ENCODE results near the gene TFF3. TPM values are rescaled to one million over a fixed set of nuclear protein-coding genes. Genes with fewer than 3 reads are reported as not detected.

TFF3 gene
- total RNA-seq, 4 donors from 2014 or later, result 0.64 to 4.7 (median 0.89) TPM

DNA sequence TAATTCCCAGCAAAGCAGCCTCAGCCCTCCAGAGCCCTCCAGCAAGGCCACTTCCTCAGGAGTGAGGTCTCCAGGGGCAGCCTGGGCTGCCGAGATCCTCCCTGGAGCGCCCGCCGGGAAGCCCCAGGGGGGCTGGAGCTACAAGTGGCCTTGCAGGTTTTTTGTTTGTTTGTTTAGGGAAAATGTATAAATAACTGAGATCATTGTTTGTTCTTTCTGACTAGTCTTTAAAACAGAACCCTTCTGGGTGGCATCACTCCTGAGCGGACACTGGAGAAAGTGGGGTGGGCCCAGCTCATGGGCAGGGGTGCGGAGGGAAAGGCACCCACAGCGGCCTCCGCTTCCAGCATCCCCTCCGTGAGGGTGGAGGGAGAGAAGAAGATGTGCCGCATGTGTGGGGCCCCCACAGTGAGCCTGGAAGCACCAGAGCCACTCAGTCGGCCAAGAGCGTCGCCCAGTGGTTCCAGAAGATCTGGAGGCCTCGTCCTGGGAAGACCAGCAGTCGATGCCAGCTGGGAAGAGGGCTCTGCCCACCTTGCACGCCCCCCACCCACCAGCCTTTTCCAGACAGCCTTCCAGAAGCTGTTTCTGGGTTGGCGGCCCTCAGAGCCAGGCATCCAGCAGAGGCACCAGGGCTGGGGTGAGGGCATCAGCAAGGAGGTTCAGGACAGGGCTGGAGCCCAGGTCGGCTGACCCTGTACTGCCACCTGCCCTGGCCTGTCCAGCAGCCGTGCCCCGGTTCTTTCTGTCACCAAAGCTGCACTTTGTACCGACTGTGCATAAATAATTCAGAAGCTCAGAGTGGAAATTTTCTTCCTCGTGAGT lies 34.6 kb downstream of the TFF3 start:
- Histone ChIP-seq H3K36me3 (peaks cover 0 to 41% of the 10 kb centered on the region in 2 donors), H3K27ac (no peak overlapping the region), H3K9me3 (no peaks in the 10 kb centered on the region), H3K4me3 (no peak overlapping the region), H3K4me1 (no peaks in the 10 kb centered on the region), H3K27me3 (no peaks in the 10 kb centered on the region)
- in situ Hi-C loops (cut with MboI; ENCODE audit: low sequenced_read_pairs in 4 of 4), result no loop called here
- no peak for TF ChIP-seq POLR2A (IDR thresholded peaks at IDR 0.05)
- TF ChIP-seq, protein P1, sequence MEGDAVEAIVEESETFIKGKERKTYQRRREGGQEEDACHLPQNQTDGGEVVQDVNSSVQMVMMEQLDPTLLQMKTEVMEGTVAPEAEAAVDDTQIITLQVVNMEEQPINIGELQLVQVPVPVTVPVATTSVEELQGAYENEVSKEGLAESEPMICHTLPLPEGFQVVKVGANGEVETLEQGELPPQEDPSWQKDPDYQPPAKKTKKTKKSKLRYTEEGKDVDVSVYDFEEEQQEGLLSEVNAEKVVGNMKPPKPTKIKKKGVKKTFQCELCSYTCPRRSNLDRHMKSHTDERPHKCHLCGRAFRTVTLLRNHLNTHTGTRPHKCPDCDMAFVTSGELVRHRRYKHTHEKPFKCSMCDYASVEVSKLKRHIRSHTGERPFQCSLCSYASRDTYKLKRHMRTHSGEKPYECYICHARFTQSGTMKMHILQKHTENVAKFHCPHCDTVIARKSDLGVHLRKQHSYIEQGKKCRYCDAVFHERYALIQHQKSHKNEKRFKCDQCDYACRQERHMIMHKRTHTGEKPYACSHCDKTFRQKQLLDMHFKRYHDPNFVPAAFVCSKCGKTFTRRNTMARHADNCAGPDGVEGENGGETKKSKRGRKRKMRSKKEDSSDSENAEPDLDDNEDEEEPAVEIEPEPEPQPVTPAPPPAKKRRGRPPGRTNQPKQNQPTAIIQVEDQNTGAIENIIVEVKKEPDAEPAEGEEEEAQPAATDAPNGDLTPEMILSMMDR (IDR thresholded peaks at IDR 0.05 in 4 of 5, conservative IDR thresholded peaks at IDR 0.05 in 1 of 5), result no peak
- intact Hi-C loops (cut with DNase I; ENCODE audit: low total_unique reads), result no loop called here
- no peak for ATAC-seq
- DNase-seq, result no peak

DNA sequence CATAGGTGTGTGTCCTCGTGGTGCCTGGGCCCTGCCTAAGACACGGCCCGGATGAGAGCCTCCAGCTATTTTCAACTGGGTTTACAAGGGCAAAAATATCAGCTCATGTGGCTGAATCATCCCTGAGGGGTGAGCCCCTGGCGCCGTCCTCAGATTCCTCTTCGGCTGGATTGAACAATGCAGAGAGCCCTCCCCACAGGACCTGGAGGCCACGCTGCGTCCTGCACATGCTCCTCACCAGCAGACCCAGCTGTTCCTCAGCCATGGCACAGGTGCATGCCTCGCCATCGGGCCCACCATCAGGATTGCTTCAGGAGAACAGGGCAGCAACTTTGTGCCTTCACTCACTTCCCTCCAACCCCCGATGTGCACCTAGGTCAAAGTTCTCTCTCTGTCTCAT lies 35.3 kb downstream of the TFF3 start:
- Histone ChIP-seq H3K4me1 (no peaks in the 10 kb centered on the region), H3K36me3 (peaks cover 0 to 39% of the 10 kb centered on the region in 2 donors), H3K9me3 (no peaks in the 10 kb centered on the region), H3K27ac (no peak overlapping the region), H3K27me3 (no peaks in the 10 kb centered on the region), H3K4me3 (no peak overlapping the region)
- no peak for TF ChIP-seq POLR2A (IDR thresholded peaks at IDR 0.05)
- TF ChIP-seq, protein P1 (IDR thresholded peaks at IDR 0.05 in 4 of 5, conservative IDR thresholded peaks at IDR 0.05 in 1 of 5), result no peak
- DNase-seq (no peak), ATAC-seq (no peak)
- intact Hi-C loops (cut with DNase I; ENCODE audit: low total_unique reads) (no loop called here), in situ Hi-C loops (cut with MboI; ENCODE audit: low sequenced_read_pairs in 4 of 4) (loop anchor here in 1 of 4 donors (10.0 kb wide), 1 partner anchor 135 kb away; no protein-coding TSS in a partner anchor)

DNA sequence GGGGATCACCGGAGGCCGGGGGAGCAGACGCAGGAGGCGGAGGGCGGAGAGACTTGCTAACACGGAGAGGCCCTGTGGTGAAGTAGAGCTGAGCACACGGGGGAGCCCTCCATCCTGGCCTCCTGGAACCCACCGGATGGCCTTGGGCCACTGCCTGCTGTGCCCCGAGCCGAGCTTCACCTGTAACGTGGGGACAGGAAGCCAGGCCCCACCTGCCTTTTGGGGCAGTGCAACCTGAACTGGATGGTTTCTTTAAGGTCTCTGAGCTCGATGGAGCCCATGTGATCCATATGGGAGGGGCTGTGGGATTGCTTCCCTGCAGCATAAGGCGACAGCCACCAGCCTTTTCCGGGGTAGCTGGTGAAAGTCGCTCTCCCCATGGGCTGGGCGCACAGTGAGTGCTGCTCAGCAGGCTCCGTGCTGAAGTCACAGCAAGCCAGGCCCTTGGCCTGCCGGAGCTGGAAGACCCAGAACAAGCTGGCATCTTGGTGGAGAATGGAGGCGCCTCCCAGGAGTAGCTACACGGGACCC lies 35.8 kb downstream of the TFF3 start:
- no peak for TF ChIP-seq POLR2A (IDR thresholded peaks at IDR 0.05)
- TF ChIP-seq, protein P1 (IDR thresholded peaks at IDR 0.05 in 4 of 5, conservative IDR thresholded peaks at IDR 0.05 in 1 of 5), result no peak
- in situ Hi-C loops (cut with MboI; ENCODE audit: low sequenced_read_pairs in 4 of 4) (loop anchor here in 1 of 4 donors (10.0 kb wide), 1 partner anchor 135 kb away; no protein-coding TSS in a partner anchor), intact Hi-C loops (cut with DNase I; ENCODE audit: low total_unique reads) (no loop called here)
- no peak overlapping the region for H3K4me3 ChIP-seq
- peaks cover 0 to 38% of the 10 kb centered on the region in 2 donors for H3K36me3 ChIP-seq
- no peaks in the 10 kb centered on the region for H3K27me3 ChIP-seq
- no peak for ATAC-seq
- H3K4me1 ChIP-seq, result no peaks in the 10 kb centered on the region
- no peak for DNase-seq
- H3K9me3 ChIP-seq, result no peaks in the 10 kb centered on the region
- H3K27ac ChIP-seq, result no peak overlapping the region

DNA sequence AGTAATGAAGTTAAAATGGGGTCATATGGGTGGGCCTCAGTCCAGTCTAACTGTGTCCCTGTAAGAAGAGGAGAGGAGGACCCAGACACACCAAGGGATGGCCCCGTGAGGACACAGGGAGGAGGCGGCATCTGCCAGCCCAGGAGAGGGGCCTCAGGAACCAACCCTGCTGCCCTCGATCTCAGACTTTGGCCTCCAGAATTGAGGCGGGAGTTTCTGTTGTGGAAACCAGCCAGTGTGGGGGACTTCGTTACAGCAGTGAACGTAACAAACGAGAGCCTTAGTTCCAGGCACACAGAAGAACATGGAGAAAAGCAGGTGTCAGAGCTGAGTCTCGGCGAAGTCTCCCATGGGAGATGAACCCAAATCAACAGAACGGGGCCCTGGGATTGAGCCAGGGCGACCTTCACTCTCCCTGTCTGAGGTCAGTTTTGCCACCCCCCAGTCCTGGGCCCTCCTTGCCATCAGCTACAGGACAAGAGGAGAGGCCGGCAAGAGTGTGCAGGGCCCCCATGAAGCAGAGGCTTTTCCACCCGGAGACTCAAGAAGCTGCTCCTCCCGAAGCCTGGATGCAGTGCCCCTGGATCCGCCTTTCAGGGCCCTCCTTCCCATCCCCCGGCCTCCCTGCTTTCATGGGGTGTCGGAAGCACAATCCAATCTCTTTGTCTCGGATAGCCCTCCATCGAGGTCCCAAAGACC lies 36.6 kb downstream of the TFF3 start:
- Histone ChIP-seq H3K4me3 (no peak overlapping the region), H3K27me3 (no peaks in the 10 kb centered on the region), H3K27ac (no peak overlapping the region), H3K9me3 (no peaks in the 10 kb centered on the region), H3K36me3 (peaks cover 0 to 39% of the 10 kb centered on the region in 2 donors), H3K4me1 (no peaks in the 10 kb centered on the region)
- TF ChIP-seq, protein P1 (IDR thresholded peaks at IDR 0.05 in 4 of 5, conservative IDR thresholded peaks at IDR 0.05 in 1 of 5), result no peak
- no peak for TF ChIP-seq POLR2A (IDR thresholded peaks at IDR 0.05)
- intact Hi-C loops (cut with DNase I; ENCODE audit: low total_unique reads), result no loop called here
- ATAC-seq (no peak), DNase-seq (no peak)
- in situ Hi-C loops (cut with MboI; ENCODE audit: low sequenced_read_pairs in 4 of 4), result loop anchor here in 1 of 4 donors (10.0 kb wide), 1 partner anchor 134 kb away; no protein-coding TSS in a partner anchor
